IPS DF 19.7 (cell line): ENCODE results near the gene ACSS3.
"Not testable (repeated sequence)": the region's sequence is repeated elsewhere in the genome, so short reads cannot be mapped to it uniquely, and the experiment has no call there.

ENCODE experiments used
- DNase-seq: peaks from one replicate; pipeline ENCODE4 v3.0.0-alpha.2; 2013; ENCODE audit warnings: low read depth, low spot score

Gene ACSS3

DNA sequence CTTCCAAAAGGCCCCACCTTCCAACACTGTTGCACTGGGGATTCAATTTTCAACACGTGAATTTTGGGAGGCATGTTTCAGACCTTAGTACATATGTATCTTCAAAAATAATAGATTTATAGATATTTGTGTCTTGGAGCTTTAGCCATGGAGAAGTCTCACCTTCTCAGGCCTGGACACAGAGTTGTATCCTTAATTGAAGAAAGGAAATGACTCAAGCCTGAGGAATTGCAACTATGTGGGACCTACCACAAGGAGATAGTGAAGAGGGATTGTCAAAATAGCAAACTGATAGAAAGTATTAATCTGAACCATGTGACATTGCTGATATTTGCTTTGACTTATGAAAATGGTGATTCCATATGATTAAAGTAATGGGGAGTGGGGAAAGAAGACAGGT lies 89.8 kb downstream of the ACSS3 start:
- DNase-seq: peak; percentile 25

- DNase-seq: no peak
Observed at GRCh38 chr12:81168445-81168844, 90.6 kb downstream of the ACSS3 start.

GRCh38 chr12:81170072-81170471 lies 92.2 kb downstream of the ACSS3 start:
- no peak for DNase-seq

DNA sequence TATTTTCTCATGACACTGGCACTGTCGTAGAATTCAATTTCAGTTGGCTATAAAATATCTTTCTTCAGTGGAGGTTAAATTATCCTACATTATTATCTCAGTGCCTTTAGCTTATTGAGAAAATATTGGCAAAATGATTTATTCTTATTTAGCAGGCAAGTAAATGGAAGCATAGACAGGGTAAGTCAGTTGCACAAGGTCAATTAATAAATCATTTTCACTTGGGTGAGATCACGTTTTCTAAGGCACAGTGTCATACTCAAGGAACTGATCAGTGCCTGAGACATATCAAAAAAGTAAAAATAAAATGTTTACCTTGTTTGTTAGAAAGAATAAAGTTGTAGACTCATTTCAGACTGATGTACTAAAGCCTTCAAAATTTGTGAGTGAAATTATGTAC lies 95.0 kb downstream of the ACSS3 start:
- no peak for DNase-seq

GRCh38 chr12:81174664-81175063 lies 96.8 kb downstream of the ACSS3 start:
- DNase-seq: no peak

DNA sequence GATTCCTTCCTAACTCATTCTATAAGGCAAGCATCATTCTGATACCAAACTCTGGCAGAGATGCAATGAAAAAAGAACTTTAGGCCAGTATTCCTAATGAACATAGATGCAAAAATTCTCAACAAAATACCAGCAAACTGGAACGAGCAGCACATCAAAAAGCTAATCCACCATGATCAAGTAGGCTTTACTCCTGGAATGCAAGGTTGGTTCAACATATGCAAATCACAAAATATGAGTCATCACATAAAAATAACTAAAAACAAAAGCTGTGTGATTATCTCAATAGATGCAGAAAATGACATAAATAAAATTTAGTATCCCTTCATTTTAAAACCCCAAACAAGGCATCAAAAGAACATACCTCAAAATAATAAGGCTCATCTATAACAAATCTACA lies 98.9 kb downstream of the ACSS3 start:
- no peak for DNase-seq

DNA sequence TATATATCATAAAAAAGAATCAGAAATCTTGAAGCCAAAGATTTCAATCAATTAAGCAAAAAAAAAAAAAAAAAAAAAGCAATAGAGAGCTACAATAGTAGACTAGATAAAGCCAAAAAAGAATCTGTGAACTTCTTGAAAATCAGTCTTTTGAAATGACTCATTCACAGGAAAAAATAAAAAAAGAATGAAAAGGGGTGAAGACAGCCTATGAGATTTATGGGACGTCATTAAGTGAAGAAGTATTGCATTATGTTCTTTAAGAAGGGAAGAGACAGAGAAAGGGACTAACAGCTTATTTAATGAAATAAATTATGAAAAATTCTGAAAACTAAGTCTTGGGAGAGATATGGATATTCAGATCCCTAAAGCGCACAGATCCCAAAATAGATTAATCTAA lies 103.8 kb downstream of the ACSS3 start:
- no peak for DNase-seq

GRCh38 chr12:81187686-81188085 lies 109.8 kb downstream of the ACSS3 start:
- no peak for DNase-seq

DNA sequence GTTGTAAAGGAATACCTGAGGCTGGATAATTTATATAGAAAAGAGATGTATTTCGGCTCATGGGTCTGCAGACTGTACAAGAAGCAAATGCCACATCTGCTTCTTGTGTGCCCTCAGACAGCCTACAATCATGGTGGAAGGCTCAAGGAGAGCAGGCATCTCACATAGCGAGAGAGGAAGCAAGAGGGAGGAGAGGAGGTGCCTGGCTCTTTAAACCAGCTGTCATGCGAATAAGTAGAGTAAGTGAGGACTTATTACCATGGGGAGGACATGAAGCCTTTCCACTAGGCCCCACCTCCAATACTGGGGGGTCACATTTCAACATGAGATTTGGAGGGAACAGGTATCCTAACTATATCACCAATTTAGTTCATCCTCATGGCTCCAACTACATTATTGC lies 118.7 kb downstream of the ACSS3 start:
- DNase-seq: no peak

- DNase-seq: not testable (repeated sequence)
Observed at GRCh38 chr12:81200561-81200960, 122.7 kb downstream of the ACSS3 start.

DNA sequence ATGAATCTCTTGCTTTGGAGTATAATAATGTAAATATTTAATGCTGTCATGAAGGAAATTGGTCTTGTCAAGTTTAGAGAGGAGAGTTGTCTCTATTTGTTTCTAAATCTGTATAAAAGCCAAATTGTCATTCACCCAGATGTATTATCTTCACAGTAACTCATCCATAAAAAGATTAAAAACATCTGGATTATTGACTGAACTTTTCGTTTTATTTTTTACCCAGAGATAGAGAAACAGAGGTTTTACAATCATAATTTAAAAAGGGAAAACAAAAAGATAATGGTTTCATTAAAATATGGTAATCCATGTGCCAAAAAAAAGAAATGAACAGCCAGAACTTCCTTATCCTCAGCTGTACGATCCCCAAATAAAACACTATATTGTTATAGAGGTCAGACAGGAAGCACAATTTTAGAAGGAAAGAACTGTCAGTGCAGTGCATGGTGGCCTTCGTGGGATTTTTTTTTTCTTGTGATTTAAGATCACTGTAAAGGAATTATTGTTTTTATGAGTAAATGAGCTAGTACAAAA lies 125.9 kb downstream of the ACSS3 start:
- DNase-seq: no peak

- DNase-seq: no peak
Observed at GRCh38 chr12:81205416-81205815, 127.5 kb downstream of the ACSS3 start.

GRCh38 chr12:81206429-81206828 lies 128.6 kb downstream of the ACSS3 start:
- no peak for DNase-seq

GRCh38 chr12:81207173-81207572 lies 129.3 kb downstream of the ACSS3 start:
- no peak for DNase-seq

- DNase-seq: no peak
Observed at GRCh38 chr12:81207664-81208063, 129.8 kb downstream of the ACSS3 start.

DNA sequence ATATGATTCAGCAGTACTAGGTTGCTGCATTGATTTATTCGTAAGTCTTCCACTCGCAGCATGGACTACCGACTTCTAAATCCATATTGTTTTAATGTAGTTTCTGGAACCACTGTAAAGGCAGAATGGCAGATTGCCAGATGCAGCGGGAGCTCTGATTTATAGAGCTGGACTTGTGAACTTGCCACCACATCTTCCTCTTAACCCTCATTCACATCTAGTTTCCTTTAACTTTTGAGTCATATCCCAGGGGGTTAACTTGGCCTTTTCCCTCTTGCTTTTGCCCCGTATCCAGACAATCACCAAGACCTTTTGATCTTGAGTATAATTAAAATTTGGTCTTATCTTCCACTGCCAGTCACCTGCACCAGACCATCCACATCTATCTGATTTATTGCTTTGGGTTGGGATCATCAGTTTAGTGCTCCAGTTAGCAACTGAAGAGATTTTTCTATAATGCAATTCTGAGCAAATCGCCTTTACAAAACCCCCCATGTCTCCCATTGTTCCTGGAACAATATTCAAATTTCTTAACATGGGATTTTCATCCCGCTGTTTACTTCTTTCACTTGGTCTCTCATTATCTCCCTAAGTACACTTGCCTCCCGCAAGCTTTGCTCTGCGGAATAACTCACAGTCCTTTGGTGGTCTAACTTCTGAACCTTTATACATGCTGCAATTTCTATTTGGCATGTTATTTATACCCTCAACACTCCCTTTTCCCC lies 130.5 kb downstream of the ACSS3 start:
- no peak for DNase-seq

DNA sequence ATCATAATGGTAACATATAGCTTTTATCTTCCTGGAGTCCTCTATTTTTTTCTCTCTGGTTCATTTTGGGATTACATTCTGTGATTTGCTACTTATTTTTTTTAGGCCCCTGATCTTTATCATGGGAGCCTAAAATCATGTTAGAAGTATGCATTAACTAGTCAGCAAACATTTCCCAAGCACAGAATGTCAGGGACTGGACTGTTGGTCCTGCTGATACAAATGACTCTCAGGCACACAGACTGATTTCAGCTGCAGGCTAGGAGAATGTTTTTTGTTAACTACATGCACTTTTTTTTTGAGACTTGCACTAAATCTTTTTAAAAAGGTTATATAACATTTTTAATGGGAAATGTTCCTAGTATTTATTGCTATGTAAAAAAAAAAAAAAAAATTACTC lies 131.1 kb downstream of the ACSS3 start:
- no peak for DNase-seq

DNA sequence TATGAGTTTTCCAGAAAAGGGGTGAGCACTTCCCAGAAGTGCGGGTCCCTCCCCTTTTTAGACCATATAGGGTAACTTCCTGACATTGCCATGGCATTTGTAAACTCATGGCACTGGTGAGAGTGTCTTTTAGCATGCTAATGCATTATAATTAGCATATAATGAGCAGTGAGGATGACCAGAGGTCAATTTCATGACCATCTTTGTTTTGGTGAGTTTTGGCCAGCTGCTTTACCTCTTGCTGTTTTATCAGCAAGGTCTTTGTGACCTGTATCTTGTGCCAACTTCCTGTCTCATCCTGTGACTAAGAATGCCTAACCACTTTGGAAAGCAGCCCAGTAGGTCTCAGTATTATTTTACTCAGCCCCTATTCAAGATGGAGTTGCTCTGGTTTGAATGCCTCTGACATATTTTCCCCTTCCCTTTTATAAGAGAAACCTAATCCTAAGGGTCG lies 131.9 kb downstream of the ACSS3 start:
- DNase-seq: peak; percentile 17

DNA sequence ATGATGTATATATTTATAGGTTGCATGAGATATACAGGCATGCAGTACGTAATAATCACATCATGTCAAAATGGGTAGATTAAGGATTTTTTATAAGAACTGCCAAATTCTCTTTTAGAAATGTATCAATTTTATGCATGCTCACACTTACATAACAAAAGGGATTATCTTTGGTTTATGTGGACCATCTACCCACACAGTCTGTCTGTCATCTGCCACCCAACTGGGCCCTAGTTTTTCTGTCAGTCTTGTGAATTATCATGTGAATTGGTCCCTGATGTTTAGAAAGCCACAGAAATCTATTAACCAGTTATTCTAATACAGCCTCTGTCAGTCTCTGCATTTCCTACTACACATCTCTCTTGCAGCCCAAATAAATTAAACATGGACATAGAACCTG lies 133.4 kb downstream of the ACSS3 start:
- DNase-seq: no peak

- no peak for DNase-seq
Observed at GRCh38 chr12:81212996-81213696, 135.3 kb downstream of the ACSS3 start.

DNA sequence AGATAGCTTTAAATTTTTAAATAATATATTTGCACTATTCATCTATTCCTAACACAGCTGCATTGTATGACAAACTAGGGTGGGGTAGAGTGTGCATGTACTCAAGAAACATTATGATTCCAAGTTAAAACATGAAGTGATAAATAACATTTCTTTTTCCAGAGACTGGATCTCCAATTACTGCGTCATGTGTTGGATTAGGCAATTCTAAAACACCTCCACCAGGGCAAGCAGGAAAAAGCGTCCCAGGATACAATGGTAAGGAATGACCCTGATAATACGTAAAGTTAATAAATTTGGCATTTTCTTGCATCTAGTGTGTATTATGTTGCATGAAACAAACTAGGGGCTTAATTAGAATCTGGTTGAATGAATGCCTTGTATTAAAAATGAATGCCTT lies 138.9 kb downstream of the ACSS3 start:
- DNase-seq: no peak

- DNase-seq: no peak
Observed at GRCh38 chr12:81221681-81222080, 143.8 kb downstream of the ACSS3 start.
